Panc1 (cell line): ENCODE measurements around the gene COA7. TPM values are rescaled to one million over a fixed set of nuclear protein-coding genes. Genes with fewer than 3 reads are reported as not detected.

ENCODE experiments used
- ATAC-seq: fragments of 200-7000 bp; cut with Tn5 transposase; 2 replicates; pipeline ENCODE4 v1.9.1; 2020; ENCODE audit warnings: mild to moderate bottlenecking, moderate library complexity
- BruUV-seq: library from RNA; stranded (reverse); fragments of 400-500 nt; replicated peaks from 2 replicates; lab custom pipeline; 2021; lab: Mats Ljungman, UMichigan
- CTCF ChIA-PET: fragments of 300-600 bp; sonication (Branson Sonifier 250); formaldehyde crosslinking; loops from one replicate; lab custom pipeline; 2022; ENCODE audit warnings: antibody characterized with exemption; lab: Charles Lee
- POLR2A ChIA-PET: fragments of 300-600 bp; sonication (Branson Sonifier 250); formaldehyde crosslinking; loops from one replicate; lab custom pipeline; 2022; ENCODE audit warnings: antibody characterized with exemption; lab: Charles Lee
- DNase-seq: peaks from one replicate; pipeline ENCODE4 v3.0.0-alpha.2; 2010; ENCODE audit warnings: low read depth, low spot score
- H3K27ac ChIP-seq: 2 replicates; pipeline ENCODE4 v1.5.1; 2011; ENCODE audit warnings: mild to moderate bottlenecking, low read length, inconsistent platforms
- H3K27me3 ChIP-seq: fragments of 200-500 bp; sonication (Bioruptor generic); 2 replicates; pipeline ENCODE4 v1.6.0; 2014; ENCODE audit warnings: low read length, inconsistent platforms; ENCODE audit not compliant: control insufficient read depth, insufficient read depth
- H3K36me3 ChIP-seq: fragments of 200-500 bp; sonication (Bioruptor generic); 2 replicates; pipeline ENCODE4 v1.5.1; 2014; ENCODE audit warnings: inconsistent platforms, mild to moderate bottlenecking, low read length, moderate library complexity; ENCODE audit not compliant: control insufficient read depth, insufficient read depth
- H3K4me1 ChIP-seq: 2 replicates; pipeline ENCODE4 v1.5.1; 2011; ENCODE audit warnings: inconsistent platforms, mild to moderate bottlenecking, low read length, moderate library complexity; ENCODE audit not compliant: control insufficient read depth, insufficient read depth
- H3K4me3 ChIP-seq, 2 experiments: 2 replicates each; pipeline ENCODE4 v1.5.1; 2011 to 2012; ENCODE audit warnings: low read depth in 2 of 2, low read length in 2 of 2, mild to moderate bottlenecking in 2 of 2, inconsistent platforms in 1 of 2, moderate library complexity in 1 of 2
- H3K9me3 ChIP-seq: fragments of 200-500 bp; sonication (Bioruptor generic); 2 replicates; pipeline ENCODE4 v1.5.1; 2014; ENCODE audit warnings: low read depth, mild to moderate bottlenecking, inconsistent platforms, low read length, moderate library complexity; ENCODE audit not compliant: control insufficient read depth, insufficient read depth
- POLR2AphosphoS5 ChIP-seq: IDR thresholded peaks from 2 replicates; pipeline ENCODE4 v1.6.1; 2012; ENCODE audit warnings: mild to moderate bottlenecking, low read depth, low read length, moderate library complexity
- REST ChIP-seq, 2 experiments: IDR thresholded peaks; 2 replicates each; pipeline ENCODE4 v1.6.1; 2011 to 2012; ENCODE audit warnings: low read depth in 2 of 2, control low read depth in 1 of 2, low read length in 1 of 2, mild to moderate bottlenecking in 1 of 2, moderate library complexity in 1 of 2; ENCODE audit not compliant: insufficient read depth in 1 of 2
- SIN3A ChIP-seq: IDR thresholded peaks from 2 replicates; pipeline ENCODE4 v1.6.1; 2012; ENCODE audit warnings: low read depth, mild to moderate bottlenecking, low read length, moderate library complexity, borderline replicate concordance; ENCODE audit not compliant: insufficient read depth
- TCF7L2 ChIP-seq: IDR thresholded peaks from 2 replicates; pipeline ENCODE4 v1.6.1; 2011; ENCODE audit warnings: mild to moderate bottlenecking, low read depth, low read length, inconsistent platforms
- in situ Hi-C: cut with HindIII; loops from 2 replicates; pipeline ENCODE4 v1.10.0; 2016; ENCODE audit warnings: low sequenced_read_pairs, low pct_unique_long_range_greater_than_20kb
- intact Hi-C: fragments of 100-400 bp; cut with micrococcal nuclease; formaldehyde crosslinking; loops from one replicate; pipeline ENCODE4 v1.10.0; 2022; ENCODE audit not compliant: unreplicated experiment
- total RNA-seq: library from RNA; stranded (reverse); gene quantifications from one replicate; pipeline ENCODE4 v1.2.1, GENCODE V29; 2021; ENCODE audit not compliant: unreplicated experiment
- TF ChIP-seq, protein P1 (sequence below): fragments of 450-650 bp; IDR thresholded peaks from 2 replicates; pipeline ENCODE4 v1.5.1; 2017; ENCODE audit warnings: mild to moderate bottlenecking

COA7 gene
- total RNA-seq, 1 experiment from 2014 or later, result 44.9 TPM

DNA sequence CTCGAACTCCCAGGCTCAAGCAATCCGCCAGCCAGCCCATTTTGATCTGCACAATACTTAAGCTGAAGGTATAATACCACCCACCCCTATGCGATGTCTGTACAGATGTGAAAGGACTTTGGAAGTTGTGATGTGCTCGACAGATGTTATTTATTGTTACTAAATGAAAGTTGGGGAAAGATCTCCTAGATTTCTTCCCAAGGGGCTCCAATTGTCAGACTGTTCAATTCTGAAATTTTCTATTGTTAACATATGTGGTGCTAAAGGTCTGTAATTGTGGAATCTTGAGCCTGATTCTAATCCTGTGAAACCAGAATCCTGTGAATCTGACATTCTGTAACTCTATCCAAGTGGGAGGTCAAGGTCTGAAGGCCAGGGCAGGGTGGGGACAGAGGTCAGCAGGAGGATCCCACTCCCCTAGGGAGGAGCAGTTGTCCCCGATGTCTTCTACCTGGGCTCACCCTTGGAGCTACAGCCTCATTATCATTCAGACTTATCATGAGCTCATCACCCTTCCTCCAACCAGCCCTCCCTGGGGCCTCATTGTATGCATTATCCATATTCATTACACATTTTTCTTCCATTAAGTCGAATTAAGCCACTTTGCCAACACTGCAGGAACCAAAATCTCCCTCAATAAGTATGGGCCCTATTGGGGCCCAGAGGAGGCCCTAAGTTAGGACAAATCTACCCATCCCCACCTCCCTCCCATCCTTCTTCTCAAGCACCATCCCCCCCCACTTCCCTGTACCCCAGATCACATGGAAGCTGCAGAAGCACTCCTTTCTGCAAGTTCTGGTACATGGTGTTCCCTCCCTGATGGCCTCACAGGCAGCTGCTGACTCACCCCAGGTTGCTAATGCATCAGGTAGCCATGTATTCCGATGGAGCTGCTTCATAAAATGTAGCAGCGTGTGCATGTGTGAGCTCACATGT is 32.9 kb downstream of the COA7 start:
- in situ Hi-C loops (no loop called here), intact Hi-C loops (loop anchor here (10.0 kb wide), 2 partner anchors 90 to 240 kb away; no protein-coding TSS in a partner anchor)
- ChIA-PET CTCF (interaction anchor here (0.7 to 1.3 kb wide), 2 partner anchors 22 to 320 kb away, joined by 3 read pairs; no protein-coding TSS in a partner anchor), POLR2A (no interaction called here)
- Histone ChIP-seq H3K36me3 (no peaks in the 10 kb centered on the region), H3K4me1 (peaks cover 15% of the 10 kb centered on the region; the same call in 1 of the 2 replicates), H3K27ac (no peak overlapping the region), H3K9me3 (no peaks in the 10 kb centered on the region), H3K4me3 (no peak overlapping the region), H3K27me3 (no peaks in the 10 kb centered on the region)
- no TSS peak for BruUV-seq
- TF ChIP-seq POLR2AphosphoS5, result no peak
- TF ChIP-seq, protein P1, sequence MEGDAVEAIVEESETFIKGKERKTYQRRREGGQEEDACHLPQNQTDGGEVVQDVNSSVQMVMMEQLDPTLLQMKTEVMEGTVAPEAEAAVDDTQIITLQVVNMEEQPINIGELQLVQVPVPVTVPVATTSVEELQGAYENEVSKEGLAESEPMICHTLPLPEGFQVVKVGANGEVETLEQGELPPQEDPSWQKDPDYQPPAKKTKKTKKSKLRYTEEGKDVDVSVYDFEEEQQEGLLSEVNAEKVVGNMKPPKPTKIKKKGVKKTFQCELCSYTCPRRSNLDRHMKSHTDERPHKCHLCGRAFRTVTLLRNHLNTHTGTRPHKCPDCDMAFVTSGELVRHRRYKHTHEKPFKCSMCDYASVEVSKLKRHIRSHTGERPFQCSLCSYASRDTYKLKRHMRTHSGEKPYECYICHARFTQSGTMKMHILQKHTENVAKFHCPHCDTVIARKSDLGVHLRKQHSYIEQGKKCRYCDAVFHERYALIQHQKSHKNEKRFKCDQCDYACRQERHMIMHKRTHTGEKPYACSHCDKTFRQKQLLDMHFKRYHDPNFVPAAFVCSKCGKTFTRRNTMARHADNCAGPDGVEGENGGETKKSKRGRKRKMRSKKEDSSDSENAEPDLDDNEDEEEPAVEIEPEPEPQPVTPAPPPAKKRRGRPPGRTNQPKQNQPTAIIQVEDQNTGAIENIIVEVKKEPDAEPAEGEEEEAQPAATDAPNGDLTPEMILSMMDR, result no peak
- no peak for TF ChIP-seq REST (IDR thresholded peaks at IDR 0.05; ENCODE audit: insufficient read depth in 1 of 2, low read depth in 2 of 2, low read length in 1 of 2)
- TF ChIP-seq SIN3A, result no peak
- TF ChIP-seq TCF7L2, result no peak
- DNase-seq (no peak), ATAC-seq (no peak)

DNA sequence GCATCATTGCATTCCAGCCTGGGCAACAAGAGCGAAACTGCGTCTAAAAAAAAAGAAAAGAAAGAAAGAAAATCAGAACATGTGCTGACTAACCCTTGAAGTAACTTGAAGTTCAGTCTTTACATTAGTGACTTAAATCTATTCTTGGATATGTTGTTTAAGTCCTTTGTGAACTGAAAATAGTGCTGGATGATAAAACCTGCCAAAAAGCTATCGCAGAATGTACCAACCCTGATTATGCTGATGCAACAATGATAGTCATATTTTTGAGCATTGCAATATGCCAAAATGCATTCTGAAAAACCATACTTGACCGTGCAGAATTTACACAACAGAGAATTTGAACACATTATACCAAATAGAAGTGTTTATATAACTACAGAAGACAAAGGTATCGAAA is 34.4 kb downstream of the COA7 start:
- no peaks in the 10 kb centered on the region for H3K27me3 ChIP-seq
- no peak overlapping the region for H3K4me3 ChIP-seq
- DNase-seq (no peak), ATAC-seq (no peak)
- in situ Hi-C loops (no loop called here), intact Hi-C loops (loop anchor here (10.0 kb wide), 2 partner anchors 89 to 239 kb away; no protein-coding TSS in a partner anchor)
- no peak for TF ChIP-seq REST (IDR thresholded peaks at IDR 0.05; ENCODE audit: insufficient read depth in 1 of 2, low read depth in 2 of 2, low read length in 1 of 2)
- TF ChIP-seq TCF7L2, result no peak
- TF ChIP-seq POLR2AphosphoS5, result no peak
- TF ChIP-seq, protein P1, result no peak
- no peak for TF ChIP-seq SIN3A
- no peak overlapping the region for H3K27ac ChIP-seq
- no peaks in the 10 kb centered on the region for H3K36me3 ChIP-seq
- H3K9me3 ChIP-seq, result no peaks in the 10 kb centered on the region
- CTCF ChIA-PET, result no interaction called here
- POLR2A ChIA-PET, result interaction anchor here (0.7 kb wide), 2 partner anchors 50 to 470 kb away, joined by 3 to 6 read pairs; no protein-coding TSS in a partner anchor
- H3K4me1 ChIP-seq, result peaks cover 19% of the 10 kb centered on the region; the same call in 1 of the 2 replicates
- no TSS peak for BruUV-seq
